ENCODE measurements around the gene PDZK1.
A peak's percentile ranks its signal among the peaks of the same experiment; 100 is the strongest.
"Not testable (repeated sequence)": the region's sequence is repeated elsewhere in the genome, so short reads cannot be mapped to it uniquely, and the experiment has no call there.

The PDZK1 gene

DNA sequence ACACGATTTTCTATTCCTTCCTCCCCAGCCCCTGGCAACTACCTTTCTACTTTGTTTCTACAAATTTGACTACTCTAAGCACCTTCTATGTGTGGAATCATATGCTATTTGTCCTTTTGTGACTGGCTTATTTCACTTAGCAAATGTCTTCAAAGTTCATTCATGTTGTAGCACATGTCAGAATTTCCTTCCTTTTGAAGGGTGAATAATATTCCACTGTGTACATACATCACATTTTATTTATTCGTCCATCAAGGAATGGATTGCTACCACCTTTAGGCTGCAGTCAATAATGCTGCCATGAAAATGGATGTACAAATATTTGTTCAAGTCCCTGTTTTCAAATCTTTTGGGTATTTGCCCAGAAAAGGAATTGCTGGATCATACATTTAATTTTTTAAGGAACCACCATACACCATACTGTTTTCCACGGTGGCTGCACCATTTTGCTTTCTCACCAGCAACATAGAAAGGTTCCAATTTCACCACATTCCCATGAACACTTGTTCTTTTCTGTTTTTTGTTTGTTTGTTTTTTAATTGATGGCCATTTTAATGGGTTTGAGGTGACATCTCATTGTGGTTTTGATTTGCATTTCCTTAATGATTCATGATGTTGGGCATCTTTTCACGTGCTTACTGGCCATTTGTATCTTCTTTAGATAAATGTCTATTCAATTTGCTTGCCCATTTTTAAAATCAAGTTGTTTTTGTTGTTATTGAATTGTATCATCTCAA is 3.3 kb upstream of the PDZK1 start:
- no peak for DNase-seq (ENCODE audit: low spot score)

GRCh38 chr1:145708063-145708462 is 895 bp upstream of the PDZK1 start:
- peak; percentile 88 for DNase-seq (ENCODE audit: low spot score)
- peak; percentile 94 for FAIRE-seq

More for the DNA sequence above, 3.3 kb upstream of the PDZK1 start:
- no peak for FAIRE-seq

DNA sequence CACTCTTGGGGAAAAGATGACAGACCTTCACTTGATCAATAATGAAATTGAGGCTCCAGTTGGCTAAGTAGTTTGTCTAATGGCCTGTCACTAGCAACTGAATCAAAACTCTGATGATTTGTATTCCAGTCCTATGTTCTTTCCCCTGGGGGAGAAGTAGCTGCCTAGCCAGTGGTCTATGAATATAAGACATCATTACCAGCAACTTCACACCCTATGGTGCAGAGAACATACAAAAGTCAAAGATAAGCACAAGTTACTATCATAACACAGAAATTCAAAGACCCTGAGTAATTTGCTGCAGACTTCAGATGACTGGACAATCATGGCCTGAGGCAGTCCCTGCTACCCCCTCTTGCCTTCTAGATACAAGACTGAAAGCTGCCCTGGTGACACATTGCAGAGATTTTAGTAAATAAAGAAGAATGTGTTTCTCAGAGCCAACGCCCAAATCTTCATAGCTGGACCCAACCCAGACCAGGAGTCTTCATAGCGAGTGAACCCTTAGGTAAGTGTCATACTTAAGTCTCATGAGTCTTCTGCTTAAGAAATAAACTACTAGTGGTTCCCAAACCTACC is 993 bp downstream of the PDZK1 start:
- FAIRE-seq (peak; percentile 63), DNase-seq (ENCODE audit: low spot score) (peak; percentile 76)

GRCh38 chr1:145705622-145706021 is 1.5 kb downstream of the PDZK1 start:
- no peak for FAIRE-seq
- DNase-seq (ENCODE audit: low spot score) = no peak

DNA sequence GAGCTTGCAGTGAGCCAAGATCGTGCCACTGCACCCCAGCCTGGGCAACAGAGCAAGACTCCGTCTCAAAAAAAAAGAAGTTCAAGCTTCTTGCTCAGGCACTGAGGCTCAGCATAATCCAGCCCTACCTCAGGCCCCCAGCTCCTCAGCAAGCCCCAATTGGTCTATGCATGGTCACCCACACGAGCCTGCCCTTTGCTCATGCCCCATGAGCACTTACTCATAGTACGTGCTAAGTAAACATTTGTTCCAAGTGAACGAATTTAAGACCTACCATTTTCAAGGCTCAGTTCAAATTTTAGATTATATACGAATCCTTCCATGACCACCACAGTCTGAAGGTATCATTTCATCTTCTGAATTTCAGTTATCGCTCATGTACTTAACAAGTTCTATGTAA is 4.3 kb downstream of the PDZK1 start:
- DNase-seq (ENCODE audit: low spot score) (peak; percentile 61), FAIRE-seq (peak; percentile 77)

- FAIRE-seq (no peak), DNase-seq (ENCODE audit: low spot score) (no peak)
These were observed 5.1 kb downstream of the PDZK1 start for GRCh38 chr1:145702052-145702451.

- FAIRE-seq (no peak), DNase-seq (ENCODE audit: low spot score) (no peak)
These were observed 5.8 kb downstream of the PDZK1 start for GRCh38 chr1:145701306-145701862.

- DNase-seq (ENCODE audit: low spot score) (peak; percentile 40), FAIRE-seq (no peak)
These were observed 10.6 kb downstream of the PDZK1 start for GRCh38 chr1:145696630-145696960.

- DNase-seq (ENCODE audit: low spot score) = no peak
- no peak for FAIRE-seq
These were observed 11.1 kb downstream of the PDZK1 start for GRCh38 chr1:145695821-145696629.

GRCh38 chr1:145692785-145693443 is 14.3 kb downstream of the PDZK1 start:
- peak; percentile 89 for DNase-seq (ENCODE audit: low spot score)
- peak; percentile 92 for FAIRE-seq

GRCh38 chr1:145690587-145691558 is 16.3 kb downstream of the PDZK1 start:
- FAIRE-seq = peak; percentile 49

GRCh38 chr1:145689922-145690321 is 17.2 kb downstream of the PDZK1 start:
- no peak for FAIRE-seq
- DNase-seq (ENCODE audit: low spot score) = no peak

More at GRCh38 chr1:145690587-145691558, 16.3 kb downstream of the PDZK1 start:
- DNase-seq (ENCODE audit: low spot score) = peak; percentile 53

- FAIRE-seq (no peak), DNase-seq (ENCODE audit: low spot score) (no peak)
These were observed 18.2 kb downstream of the PDZK1 start for GRCh38 chr1:145688924-145689323.

DNA sequence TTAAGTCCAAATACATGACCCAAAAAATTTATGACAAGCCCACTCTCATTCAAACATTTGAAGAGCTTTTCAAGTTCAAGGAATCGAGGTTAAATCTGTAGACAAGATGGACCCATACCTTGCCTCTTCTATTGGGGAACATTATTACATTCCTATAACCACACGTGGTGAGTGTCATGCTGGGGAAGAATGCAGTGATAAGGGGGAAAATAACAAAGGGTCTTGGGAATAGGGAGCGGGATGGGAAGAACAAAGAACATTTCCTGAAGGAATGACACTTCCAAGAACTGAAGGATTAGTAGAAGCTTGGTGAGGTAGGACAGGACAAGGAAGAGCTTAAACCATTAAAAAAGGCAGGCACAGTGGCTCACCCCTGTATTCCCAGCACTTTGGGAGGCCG is 18.8 kb downstream of the PDZK1 start:
- FAIRE-seq (no peak), DNase-seq (ENCODE audit: low spot score) (no peak)

GRCh38 chr1:145686078-145686477 is 21.1 kb downstream of the PDZK1 start:
- not testable (repeated sequence) for FAIRE-seq; DNase-seq (ENCODE audit: low spot score)

GRCh38 chr1:145684858-145685257 is 22.3 kb downstream of the PDZK1 start:
- DNase-seq (ENCODE audit: low spot score); FAIRE-seq: not testable (repeated sequence)

- not testable (repeated sequence) for DNase-seq (ENCODE audit: low spot score); FAIRE-seq
These were observed 34.0 kb downstream of the PDZK1 start for GRCh38 chr1:145673217-145673616.

DNA sequence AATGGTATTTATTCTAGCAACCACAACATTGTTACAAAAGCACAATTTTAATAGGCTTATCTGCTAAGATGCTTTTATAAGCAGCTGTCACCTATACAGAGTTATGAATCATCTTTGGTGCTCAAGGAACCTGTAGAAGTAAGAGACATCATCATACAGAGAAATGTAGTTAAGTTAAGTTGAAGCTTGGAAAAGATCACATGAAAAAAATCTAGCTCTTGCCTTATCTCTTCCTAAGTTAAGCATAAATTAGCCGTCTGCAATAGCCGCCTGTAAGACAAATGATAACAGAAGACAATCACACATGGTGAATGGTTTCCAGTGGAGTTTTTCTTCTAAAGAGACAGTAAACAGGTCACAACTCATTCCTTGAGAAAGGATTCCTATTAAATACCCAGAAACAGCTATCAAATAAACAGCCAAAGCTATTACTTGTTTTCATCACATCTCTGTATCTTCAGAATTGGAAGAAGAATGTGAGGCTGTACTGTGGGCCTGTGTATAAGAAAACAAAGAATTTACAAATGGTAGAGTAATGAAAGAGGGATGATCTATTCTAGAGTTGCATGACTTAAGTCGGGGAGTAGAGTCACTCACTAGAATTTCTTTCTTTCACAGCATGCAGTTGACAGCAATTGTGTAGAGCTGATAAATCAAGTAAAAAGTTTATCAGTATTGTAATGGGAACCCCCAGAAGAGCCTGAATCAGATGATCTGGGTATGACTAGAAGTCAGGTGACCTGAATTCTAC is 36.0 kb downstream of the PDZK1 start:
- not testable (repeated sequence) for DNase-seq (ENCODE audit: low spot score); FAIRE-seq

GRCh38 chr1:145665015-145665414 is 42.2 kb downstream of the PDZK1 start:
- peak; percentile 50 for FAIRE-seq

More at GRCh38 chr1:145665015-145665414, 42.2 kb downstream of the PDZK1 start:
- DNase-seq (ENCODE audit: low spot score) = not testable (repeated sequence)

Data from RCC 7860 (cell line).